WTC11 (cell line): ENCODE results near the gene HOXD12. TPM values are rescaled to one million over a fixed set of nuclear protein-coding genes. Genes with fewer than 3 reads are reported as not detected.
A peak's percentile ranks its signal among the peaks of the same experiment; 100 is the strongest.

ENCODE experiments used
- ATAC-seq: fragments of 200-7000 bp; cut with Tn5 transposase; 2 replicates; pipeline ENCODE4 v1.10.0; 2021; ENCODE audit warnings: mild to moderate bottlenecking, moderate library complexity
- CTCF ChIA-PET: fragments of 300-600 bp; sonication (Branson Sonifier 250); formaldehyde crosslinking; loops from one replicate; lab custom pipeline; 2021; ENCODE audit warnings: antibody characterized with exemption; lab: Charles Lee
- POLR2A ChIA-PET: fragments of 350-600 bp; sonication (Branson Sonifier 250); formaldehyde crosslinking; loops from one replicate; lab custom pipeline; 2021; ENCODE audit warnings: antibody characterized with exemption; lab: Charles Lee
- DNase-seq: peaks from one replicate; pipeline ENCODE4 v3.0.0; 2021; ENCODE audit warnings: low spot score
- H3K27ac Mint-ChIP-seq: 2 replicates; pipeline ENCODE4 v1.8.0; 2021; ENCODE audit warnings: mixed read lengths
- H3K27me3 Mint-ChIP-seq: 2 replicates; pipeline ENCODE4 v1.8.0; 2021; ENCODE audit warnings: low read depth, mild to moderate bottlenecking, moderate library complexity, mixed read lengths
- H3K36me3 Mint-ChIP-seq: 2 replicates; pipeline ENCODE4 v1.8.0; 2021; ENCODE audit warnings: mixed read lengths
- H3K4me1 Mint-ChIP-seq: 2 replicates; pipeline ENCODE4 v1.8.0; 2022; ENCODE audit warnings: mixed read lengths
- H3K4me3 Mint-ChIP-seq: 2 replicates; pipeline ENCODE4 v1.8.0; 2021; ENCODE audit warnings: mild to moderate bottlenecking, moderate library complexity, mixed read lengths
- H3K9me3 Mint-ChIP-seq: 2 replicates; pipeline ENCODE4 v1.8.0; 2021; ENCODE audit warnings: mixed read lengths
- AR ChIP-seq: fragments of 250-450 bp; sonication (Bioruptor Pico); IDR thresholded peaks from 2 replicates; pipeline ENCODE4 v1.9.0; 2021; ENCODE audit warnings: mild to moderate bottlenecking
- ARID4B ChIP-seq: sonication (generic); formaldehyde crosslinking; IDR thresholded peaks from 2 replicates; pipeline ENCODE4 v1.8.0; 2023; ENCODE audit warnings: missing genetic modification reagents, mild to moderate bottlenecking, borderline replicate concordance
- ELF4 ChIP-seq: sonication (generic); formaldehyde crosslinking; IDR thresholded peaks from 2 replicates; pipeline ENCODE4 v1.8.1; 2022; ENCODE audit warnings: low read depth, mild to moderate bottlenecking, moderate library complexity, missing genetic modification reagents
- GTF2I ChIP-seq: fragments of 250-450 bp; sonication (Bioruptor Pico); conservative IDR thresholded peaks from 2 replicates; pipeline ENCODE4 v1.4.0; 2021; ENCODE audit warnings: mild to moderate bottlenecking
- HMGA2 ChIP-seq: fragments of 250-450 bp; sonication (Bioruptor Pico); IDR thresholded peaks from 2 replicates; pipeline ENCODE4 v1.4.0; 2021; ENCODE audit warnings: mild to moderate bottlenecking, moderate library complexity
- JAZF1 ChIP-seq: fragments of 250-450 bp; sonication (Bioruptor Pico); IDR thresholded peaks from 2 replicates; pipeline ENCODE4 v1.9.0; 2021; ENCODE audit warnings: moderate library complexity, mild to moderate bottlenecking, inconsistent platforms
- MLX ChIP-seq: sonication (generic); formaldehyde crosslinking; IDR thresholded peaks from 2 replicates; pipeline ENCODE4 v1.8.1; 2023; ENCODE audit warnings: mild to moderate bottlenecking, missing genetic modification reagents, moderate library complexity
- NR1H2 ChIP-seq: sonication (generic); formaldehyde crosslinking; IDR thresholded peaks from 2 replicates; pipeline ENCODE4 v1.9.0; 2021; ENCODE audit warnings: mild to moderate bottlenecking, moderate library complexity, missing genetic modification reagents
- SMAD4 ChIP-seq: sonication (generic); formaldehyde crosslinking; IDR thresholded peaks from 2 replicates; pipeline ENCODE4 v1.8.0; 2022; ENCODE audit warnings: mild to moderate bottlenecking, missing genetic modification reagents
- USF2 ChIP-seq: sonication (generic); formaldehyde crosslinking; IDR thresholded peaks from 2 replicates; pipeline ENCODE4 v1.8.1; 2023; ENCODE audit warnings: mild to moderate bottlenecking, missing genetic modification reagents, moderate library complexity
- ZNF263 ChIP-seq: sonication (generic); formaldehyde crosslinking; IDR thresholded peaks from 2 replicates; pipeline ENCODE4 v1.8.1; 2022; ENCODE audit warnings: low read depth, mild to moderate bottlenecking, moderate library complexity, missing genetic modification reagents
- ZNF317 ChIP-seq: sonication (generic); formaldehyde crosslinking; IDR thresholded peaks from 2 replicates; pipeline ENCODE4 v1.8.1; 2023; ENCODE audit warnings: low read depth, mild to moderate bottlenecking, moderate library complexity, missing genetic modification reagents, borderline replicate concordance
- ZNF416 ChIP-seq: fragments of 250-450 bp; sonication (Bioruptor Pico); IDR thresholded peaks from 2 replicates; pipeline ENCODE4 v1.9.0; 2021; ENCODE audit warnings: mild to moderate bottlenecking, inconsistent platforms
- total RNA-seq: library from RNA; stranded (reverse); gene quantifications from 3 replicates; pipeline ENCODE4 v1.2.3, GENCODE V29; 2021
- TF ChIP-seq, protein P1 (sequence below): sonication (generic); formaldehyde crosslinking; IDR thresholded peaks from 2 replicates; pipeline ENCODE4 v1.8.0; 2022; ENCODE audit warnings: mild to moderate bottlenecking, missing genetic modification reagents
- TF ChIP-seq, protein P2 (sequence below): sonication (generic); formaldehyde crosslinking; conservative IDR thresholded peaks from 2 replicates; pipeline ENCODE4 v1.8.1; 2023; ENCODE audit warnings: mild to moderate bottlenecking, low read depth, missing genetic modification reagents, moderate library complexity
- TF ChIP-seq, protein P3 (sequence below): sonication (generic); formaldehyde crosslinking; IDR thresholded peaks from 2 replicates; pipeline ENCODE4 v1.8.1; 2023; ENCODE audit warnings: mild to moderate bottlenecking, moderate library complexity, missing genetic modification reagents

The HOXD12 gene
- total RNA-seq, 1 experiment from 2014 or later = 0.17 TPM

GRCh38 chr2:176124110-176124946, 24.7 kb downstream of the HOXD12 start:
- no peak for ATAC-seq
- CTCF ChIA-PET = no interaction called here
- H3K4me1 Mint-ChIP-seq = peaks cover 21% of the 10 kb centered on the region
- no peak for DNase-seq
- TF ChIP-seq SMAD4 (CRISPR knock-in tag) (no peak), HMGA2 (CRISPR knock-in tag) (no peak)
- TF ChIP-seq, protein P1, sequence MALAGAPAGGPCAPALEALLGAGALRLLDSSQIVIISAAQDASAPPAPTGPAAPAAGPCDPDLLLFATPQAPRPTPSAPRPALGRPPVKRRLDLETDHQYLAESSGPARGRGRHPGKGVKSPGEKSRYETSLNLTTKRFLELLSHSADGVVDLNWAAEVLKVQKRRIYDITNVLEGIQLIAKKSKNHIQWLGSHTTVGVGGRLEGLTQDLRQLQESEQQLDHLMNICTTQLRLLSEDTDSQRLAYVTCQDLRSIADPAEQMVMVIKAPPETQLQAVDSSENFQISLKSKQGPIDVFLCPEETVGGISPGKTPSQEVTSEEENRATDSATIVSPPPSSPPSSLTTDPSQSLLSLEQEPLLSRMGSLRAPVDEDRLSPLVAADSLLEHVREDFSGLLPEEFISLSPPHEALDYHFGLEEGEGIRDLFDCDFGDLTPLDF (CRISPR knock-in tag) = no peak
- TF ChIP-seq, all 79 proteins: peak for 0
- H3K4me3 Mint-ChIP-seq = peak overlapping the region; percentile 38; the same call in 1 of the 2 replicates
- H3K36me3 Mint-ChIP-seq = peaks cover 2% of the 10 kb centered on the region; the same call in 1 of the 2 replicates
- no peak overlapping the region for H3K27ac Mint-ChIP-seq
- H3K9me3 Mint-ChIP-seq = no peaks in the 10 kb centered on the region
- peaks cover 100% of the 10 kb centered on the region for H3K27me3 Mint-ChIP-seq
- POLR2A ChIA-PET = no interaction called here

GRCh38 chr2:176124947-176125771, 25.6 kb downstream of the HOXD12 start:
- ChIA-PET POLR2A (interaction anchor here (0.7 kb wide), 1 partner anchor 512 kb away, joined by 6 read pairs; no protein-coding TSS in a partner anchor), CTCF (interaction anchor here (0.6 to 2.1 kb wide), 4 partner anchors 15 to 522 kb away, joined by 3 to 14 read pairs (median 4); no protein-coding TSS in a partner anchor)
- Mint-ChIP-seq H3K4me1 (peaks cover 21% of the 10 kb centered on the region), H3K27me3 (peaks cover 98% of the 10 kb centered on the region), H3K9me3 (no peaks in the 10 kb centered on the region), H3K36me3 (peaks cover 2% of the 10 kb centered on the region; the same call in 1 of the 2 replicates), H3K27ac (no peak overlapping the region), H3K4me3 (no peak overlapping the region)
- ATAC-seq (no peak), DNase-seq (no peak)
- TF ChIP-seq ZNF416 (CRISPR knock-in tag) (no peak), ZNF263 (no peak), MLX (CRISPR knock-in tag) (no peak), ELF4 (no peak), USF2 (CRISPR knock-in tag) (no peak), NR1H2 (no peak), ZNF317 (CRISPR knock-in tag) (no peak), AR (CRISPR knock-in tag) (no peak), GTF2I (no peak), ARID4B (CRISPR knock-in tag) (no peak), JAZF1 (CRISPR knock-in tag) (no peak)
- TF ChIP-seq, protein P2, sequence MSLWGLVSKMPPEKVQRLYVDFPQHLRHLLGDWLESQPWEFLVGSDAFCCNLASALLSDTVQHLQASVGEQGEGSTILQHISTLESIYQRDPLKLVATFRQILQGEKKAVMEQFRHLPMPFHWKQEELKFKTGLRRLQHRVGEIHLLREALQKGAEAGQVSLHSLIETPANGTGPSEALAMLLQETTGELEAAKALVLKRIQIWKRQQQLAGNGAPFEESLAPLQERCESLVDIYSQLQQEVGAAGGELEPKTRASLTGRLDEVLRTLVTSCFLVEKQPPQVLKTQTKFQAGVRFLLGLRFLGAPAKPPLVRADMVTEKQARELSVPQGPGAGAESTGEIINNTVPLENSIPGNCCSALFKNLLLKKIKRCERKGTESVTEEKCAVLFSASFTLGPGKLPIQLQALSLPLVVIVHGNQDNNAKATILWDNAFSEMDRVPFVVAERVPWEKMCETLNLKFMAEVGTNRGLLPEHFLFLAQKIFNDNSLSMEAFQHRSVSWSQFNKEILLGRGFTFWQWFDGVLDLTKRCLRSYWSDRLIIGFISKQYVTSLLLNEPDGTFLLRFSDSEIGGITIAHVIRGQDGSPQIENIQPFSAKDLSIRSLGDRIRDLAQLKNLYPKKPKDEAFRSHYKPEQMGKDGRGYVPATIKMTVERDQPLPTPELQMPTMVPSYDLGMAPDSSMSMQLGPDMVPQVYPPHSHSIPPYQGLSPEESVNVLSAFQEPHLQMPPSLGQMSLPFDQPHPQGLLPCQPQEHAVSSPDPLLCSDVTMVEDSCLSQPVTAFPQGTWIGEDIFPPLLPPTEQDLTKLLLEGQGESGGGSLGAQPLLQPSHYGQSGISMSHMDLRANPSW = no peak
- TF ChIP-seq, protein P3, sequence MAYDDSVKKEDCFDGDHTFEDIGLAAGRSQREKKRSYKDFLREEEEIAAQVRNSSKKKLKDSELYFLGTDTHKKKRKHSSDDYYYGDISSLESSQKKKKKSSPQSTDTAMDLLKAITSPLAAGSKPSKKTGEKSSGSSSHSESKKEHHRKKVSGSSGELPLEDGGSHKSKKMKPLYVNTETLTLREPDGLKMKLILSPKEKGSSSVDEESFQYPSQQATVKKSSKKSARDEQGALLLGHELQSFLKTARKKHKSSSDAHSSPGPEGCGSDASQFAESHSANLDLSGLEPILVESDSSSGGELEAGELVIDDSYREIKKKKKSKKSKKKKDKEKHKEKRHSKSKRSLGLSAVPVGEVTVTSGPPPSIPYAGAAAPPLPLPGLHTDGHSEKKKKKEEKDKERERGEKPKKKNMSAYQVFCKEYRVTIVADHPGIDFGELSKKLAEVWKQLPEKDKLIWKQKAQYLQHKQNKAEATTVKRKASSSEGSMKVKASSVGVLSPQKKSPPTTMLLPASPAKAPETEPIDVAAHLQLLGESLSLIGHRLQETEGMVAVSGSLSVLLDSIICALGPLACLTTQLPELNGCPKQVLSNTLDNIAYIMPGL = no peak
